Aorta (tissue), 5 donors: ENCODE data around the gene TAF11L9. TPM values are rescaled to one million over a fixed set of nuclear protein-coding genes. Genes with fewer than 3 reads are reported as not detected.
"Not testable (repeated sequence)": the region's sequence is repeated elsewhere in the genome, so short reads cannot be mapped to it uniquely, and the experiment has no call there.

ENCODE experiments used
- ATAC-seq: fragments of 200-7000 bp; cut with Tn5 transposase; one replicate; pipeline ENCODE4 v1.9.1; 2022; ENCODE audit warnings: moderate library complexity; ENCODE audit not compliant: low FRiP score
- DNase-seq, 2 donors: peaks; one replicate each; pipeline ENCODE4 v3.0.0-alpha.2; 2020
- H3K27ac ChIP-seq, 2 donors: one replicate each; pipeline ENCODE4 v1.5.1; 2013; ENCODE audit warnings: low read length in 2 of 2, mild to moderate bottlenecking in 2 of 2, moderate library complexity in 2 of 2, control low read depth in 1 of 2, inconsistent platforms in 1 of 2, low read depth in 1 of 2
- H3K27me3 ChIP-seq, 2 donors: one replicate each; pipeline ENCODE4 v1.6.1; 2013; ENCODE audit warnings: control low read depth in 1 of 2, low read length in 1 of 2, mild to moderate bottlenecking in 1 of 2, moderate library complexity in 1 of 2; ENCODE audit not compliant: insufficient read depth in 2 of 2, control insufficient read depth in 1 of 2
- H3K36me3 ChIP-seq, 2 donors: one replicate each; pipeline ENCODE4 v1.6.1; 2013; ENCODE audit warnings: control low read depth in 1 of 2, low read length in 1 of 2, mild to moderate bottlenecking in 1 of 2; ENCODE audit not compliant: insufficient read depth in 2 of 2, control insufficient read depth in 1 of 2
- H3K4me1 ChIP-seq, 2 donors: one replicate each; pipeline ENCODE4 v1.6.1; 2013; ENCODE audit warnings: low read length in 2 of 2, control low read depth in 1 of 2, mild to moderate bottlenecking in 1 of 2, moderate library complexity in 1 of 2; ENCODE audit not compliant: insufficient read depth in 2 of 2, control insufficient read depth in 1 of 2
- H3K4me3 ChIP-seq, 2 donors: one replicate each; pipeline ENCODE4 v1.5.1; 2013; ENCODE audit warnings: low read length in 2 of 2, control low read depth in 1 of 2, mild to moderate bottlenecking in 1 of 2
- H3K9me3 ChIP-seq: one replicate; pipeline ENCODE4 v1.6.1; 2013; ENCODE audit warnings: mild to moderate bottlenecking, low read length; ENCODE audit not compliant: control insufficient read depth
- WGBS, 2 donors: extraction: QIAGEN DNeasy Blood & Tissue Kit; methylation state at CpG; one replicate each; pipeline ENCODE4 v1.1.7; 2013; 5-methylcytosine and 5-hydroxymethylcytosine counted together
- intact Hi-C, 2 donors: fragments of 100-400 bp; cut with DNase I; formaldehyde crosslinking; loops; one replicate each; pipeline versions ENCODE4 v1.14.2 to v1.15.0; 2022
- polyA plus RNA-seq, 2 donors: library from polyadenylated mRNA; stranded (reverse); fragments of 200-250 nt; gene quantifications; one replicate each; pipeline ENCODE4 v1.2.3, GENCODE V29; 2013
- total RNA-seq, 2 donors: library from RNA; stranded (reverse); fragmentation: NEBNext Ultra II Directional; extraction: Animal tissue kit (Norgen Biotek cat#: 25700); gene quantifications; one replicate each; pipeline ENCODE4 v1.2.1, GENCODE V29; 2021
- donor health status: healthy with polysubstance abuse.
- donor health status: Bipolar disorder and iron deficiency.
- donor health status: DM: no; HTN: no; CAD: no.
- donor health status: DM: no; HTN: no; CAD: no.
- donor health status: DM: yes; HTN: yes; CAD: no.

TAF11L9 gene
- total and polyA plus RNA-seq, 4 donors, result not detected

DNA sequence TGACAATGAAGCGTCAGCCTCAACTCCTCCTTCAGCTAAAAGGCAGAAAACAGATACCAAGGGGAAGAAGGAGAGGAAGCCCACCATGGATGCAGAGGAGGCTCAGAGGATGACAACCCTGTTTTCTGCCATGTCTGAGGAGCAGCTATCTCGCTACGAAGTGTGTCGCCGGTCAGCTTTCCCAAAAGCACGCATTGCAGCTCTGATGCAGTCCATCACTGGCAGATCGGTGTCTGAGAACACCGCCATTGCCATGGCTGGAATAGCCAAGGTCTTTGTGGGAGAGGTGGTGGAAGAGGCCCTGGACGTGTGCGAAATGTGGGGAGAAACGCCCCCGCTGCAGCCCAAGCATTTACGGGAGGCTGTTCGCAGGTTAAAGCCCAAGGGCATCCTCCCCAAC lies 10.8 kb upstream of the TAF11L9 start:
- Histone ChIP-seq H3K36me3 (no peaks in the 10 kb centered on the region), H3K4me3 (no peak overlapping the region), H3K9me3 (peaks cover 2% of the 10 kb centered on the region), H3K27ac (no peak overlapping the region), H3K4me1 (no peaks in the 10 kb centered on the region), H3K27me3 (no peaks in the 10 kb centered on the region)
- intact Hi-C loops, result no loop called here
- 94% methylated on average over 14 of the region's 14 CpGs for WGBS, 2 donors
- ATAC-seq (no peak), DNase-seq (no peak)

DNA sequence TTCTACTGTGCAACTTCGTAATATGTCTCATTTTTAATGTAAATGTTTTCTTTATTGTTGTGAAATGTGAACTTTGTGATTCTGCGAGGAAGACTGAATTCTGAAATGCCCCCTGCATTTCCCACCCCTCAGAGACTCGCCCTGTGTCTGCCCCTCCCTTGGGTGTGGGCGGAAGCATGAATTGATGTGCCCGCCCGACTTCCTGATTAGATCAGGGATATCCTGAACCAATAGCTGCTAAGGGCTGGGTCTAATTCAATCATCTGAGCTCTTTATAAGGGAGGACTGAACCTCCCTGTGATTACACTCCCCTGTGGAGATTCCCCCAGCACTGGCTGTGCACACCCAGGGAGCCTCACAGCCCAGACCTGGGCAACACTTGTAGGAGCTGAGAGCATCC lies 9.7 kb upstream of the TAF11L9 start, which contains the start of gene TAF11L11:
TSS of gene TAF11L11 (plus strand) at position 304 of the 400 bp plus-strand sequence.
- 65 to 70% methylated on average over 6 of the region's 6 CpGs for WGBS, 2 donors

GRCh38 chr5:17597728-17598127 lies 3.5 kb upstream of the TAF11L9 start, which contains the start of gene TAF11L10:
TSS of gene TAF11L10 (minus strand) at chr5:17597828.
- H3K4me1 ChIP-seq, intact Hi-C loops, H3K4me3 ChIP-seq, DNase-seq, H3K36me3 ChIP-seq, H3K27ac ChIP-seq, H3K9me3 ChIP-seq, ATAC-seq, H3K27me3 ChIP-seq: not testable (repeated sequence)
- no CpG with 5 or more reads among the region's 15 CpGs for WGBS, 2 donors

More for the DNA sequence above, 9.7 kb upstream of the TAF11L9 start, which contains the start of gene TAF11L11:
- H3K9me3 ChIP-seq, H3K36me3 ChIP-seq, intact Hi-C loops, H3K4me3 ChIP-seq, H3K4me1 ChIP-seq, ATAC-seq, DNase-seq, H3K27ac ChIP-seq, H3K27me3 ChIP-seq: not testable (repeated sequence)

- H3K9me3 ChIP-seq, H3K27me3 ChIP-seq, H3K36me3 ChIP-seq, ATAC-seq, H3K4me1 ChIP-seq, intact Hi-C loops, H3K4me3 ChIP-seq, H3K27ac ChIP-seq, DNase-seq: not testable (repeated sequence)
- WGBS, 2 donors, result no CpG with 5 or more reads among the region's 16 CpGs
Observed at GRCh38 chr5:17590860-17591259, 3.3 kb downstream of the TAF11L9 start, which contains the start of gene TAF11L8. TSS of gene TAF11L8 (minus strand) at chr5:17590960.

DNA sequence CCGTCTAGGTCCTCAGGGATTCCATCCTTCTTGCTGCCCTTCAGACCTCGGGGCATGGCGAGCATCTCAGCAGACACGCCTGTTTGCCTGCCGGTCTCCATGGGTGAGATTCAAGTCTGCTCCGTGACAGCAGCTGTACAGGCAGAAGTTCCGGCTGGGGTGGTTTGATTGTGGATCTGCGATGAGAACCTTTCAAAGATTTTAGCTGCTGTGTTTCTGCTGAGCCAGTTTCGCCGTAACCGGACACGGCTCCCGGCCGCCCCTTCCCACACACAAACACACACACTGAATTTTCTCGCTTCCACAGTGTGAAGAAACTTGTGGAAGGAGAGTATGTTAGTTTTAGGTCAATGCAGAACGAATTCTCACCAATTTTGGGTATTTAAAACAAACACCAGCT lies 8.5 kb downstream of the TAF11L9 start, which contains the start of gene TAF11L7:
TSS of gene TAF11L7 (minus strand) at position 101 of the 400 bp plus-strand sequence.
- ATAC-seq, H3K9me3 ChIP-seq, H3K4me1 ChIP-seq, H3K27me3 ChIP-seq, intact Hi-C loops, H3K36me3 ChIP-seq, DNase-seq, H3K4me3 ChIP-seq, H3K27ac ChIP-seq: not testable (repeated sequence)
- no CpG with 5 or more reads among the region's 16 CpGs for WGBS, 2 donors

Other genes with a start within 250 kb of the TAF11L9 start
- not detected for gene TAF11L2, start 96.2 kb downstream of the TAF11L9 start, total RNA-seq
- gene TAF11L2, start 96.2 kb downstream of the TAF11L9 start, polyA plus RNA-seq, result not detected
- gene TAF11L3, start 76.0 kb downstream of the TAF11L9 start, total RNA-seq, result not detected
- gene TAF11L3, start 76.0 kb downstream of the TAF11L9 start, polyA plus RNA-seq, result not detected
- gene TAF11L4, start 72.6 kb downstream of the TAF11L9 start, total RNA-seq, result not detected
- not detected for gene TAF11L4, start 72.6 kb downstream of the TAF11L9 start, polyA plus RNA-seq
- gene TAF11L5, start 69.2 kb downstream of the TAF11L9 start, total RNA-seq, result not detected
- gene TAF11L5, start 69.2 kb downstream of the TAF11L9 start, polyA plus RNA-seq, result not detected
- not detected for gene TAF11L6, start 65.7 kb downstream of the TAF11L9 start, total RNA-seq
- gene TAF11L6, start 65.7 kb downstream of the TAF11L9 start, polyA plus RNA-seq, result not detected
- not detected for gene TAF11L7, start 8.6 kb downstream of the TAF11L9 start, total RNA-seq
- not detected for gene TAF11L7, start 8.6 kb downstream of the TAF11L9 start, polyA plus RNA-seq
- not detected for gene TAF11L8, start 3.4 kb downstream of the TAF11L9 start, total RNA-seq
- not detected for gene TAF11L8, start 3.4 kb downstream of the TAF11L9 start, polyA plus RNA-seq
- gene TAF11L10, start 3.4 kb upstream of the TAF11L9 start, total RNA-seq, result not detected
- not detected for gene TAF11L10, start 3.4 kb upstream of the TAF11L9 start, polyA plus RNA-seq
- gene TAF11L11, start 9.8 kb upstream of the TAF11L9 start, total RNA-seq, result not detected
- not detected for gene TAF11L11, start 9.8 kb upstream of the TAF11L9 start, polyA plus RNA-seq
- not detected for gene TAF11L12, start 16.0 kb upstream of the TAF11L9 start, total RNA-seq
- not detected for gene TAF11L12, start 16.0 kb upstream of the TAF11L9 start, polyA plus RNA-seq
- not detected for gene TAF11L13, start 37.7 kb upstream of the TAF11L9 start, total RNA-seq
- gene TAF11L13, start 37.7 kb upstream of the TAF11L9 start, polyA plus RNA-seq, result not detected
- gene TAF11L14, start 40.1 kb upstream of the TAF11L9 start, total RNA-seq, result not detected
- not detected for gene TAF11L14, start 40.1 kb upstream of the TAF11L9 start, polyA plus RNA-seq